Measurements from ENCODE around the gene HECA.

The HECA gene

DNA sequence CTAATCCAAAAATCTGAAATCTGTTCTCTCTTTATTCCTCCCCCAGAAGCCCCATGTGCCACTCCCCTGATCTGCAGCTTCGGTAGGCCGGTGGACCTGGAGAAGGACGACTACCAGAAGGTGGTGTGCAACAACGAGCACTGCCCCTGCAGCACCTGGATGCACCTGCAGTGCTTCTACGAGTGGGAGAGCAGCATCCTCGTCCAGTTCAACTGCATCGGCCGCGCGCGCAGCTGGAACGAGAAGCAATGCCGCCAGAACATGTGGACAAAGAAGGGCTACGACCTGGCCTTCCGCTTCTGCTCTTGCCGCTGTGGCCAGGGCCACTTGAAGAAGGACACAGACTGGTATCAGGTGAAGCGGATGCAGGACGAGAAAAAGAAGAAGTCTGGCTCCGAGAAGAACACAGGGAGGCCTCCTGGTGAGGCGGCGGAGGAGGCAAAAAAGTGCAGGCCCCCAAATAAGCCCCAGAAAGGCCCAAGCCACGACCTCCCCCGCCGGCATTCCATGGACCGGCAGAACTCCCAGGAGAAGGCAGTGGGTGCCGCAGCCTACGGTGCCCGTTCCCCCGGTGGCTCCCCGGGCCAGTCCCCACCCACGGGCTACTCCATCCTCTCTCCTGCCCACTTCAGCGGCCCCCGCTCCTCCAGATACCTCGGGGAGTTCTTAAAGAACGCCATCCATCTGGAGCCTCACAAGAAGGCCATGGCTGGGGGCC, 31.5 kb downstream of the HECA start:
- Histone ChIP-seq H3K27me3 (ENCODE audit: control insufficient read depth, insufficient read depth, low read length) (no peaks in the 10 kb centered on the region), H3K9ac (ENCODE audit: low read depth, low read length) (no peak overlapping the region), H3K9me3 (replicated peaks; ENCODE audit: low read length) (no peaks in the 10 kb centered on the region), H3K36me3 (ENCODE audit: insufficient read depth, low read length) (peaks cover 13% of the 10 kb centered on the region), H3K4me1 (ENCODE audit: control insufficient read depth, insufficient read depth, low read length) (peaks cover 8% of the 10 kb centered on the region), H3K4me3 (ENCODE audit: low read length) (no peak overlapping the region), H3K4me2 (ENCODE audit: low read length) (no peak overlapping the region)

DNA sequence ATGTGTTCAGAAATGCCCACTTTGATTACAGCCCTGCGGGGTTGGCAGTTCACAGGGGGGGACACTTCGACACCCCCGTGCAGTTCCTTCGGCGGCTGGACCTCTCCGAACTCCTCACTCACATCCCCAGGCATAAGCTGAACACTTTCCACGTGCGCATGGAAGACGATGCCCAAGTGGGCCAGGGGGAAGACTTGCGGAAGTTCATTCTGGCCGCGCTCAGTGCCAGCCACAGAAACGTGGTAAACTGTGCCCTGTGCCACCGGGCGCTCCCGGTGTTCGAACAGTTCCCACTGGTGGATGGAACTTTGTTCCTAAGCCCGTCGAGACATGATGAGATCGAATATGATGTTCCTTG, 32.1 kb downstream of the HECA start:
- Histone ChIP-seq H3K9me3 (replicated peaks; ENCODE audit: low read length) (no peaks in the 10 kb centered on the region), H3K4me2 (ENCODE audit: low read length) (no peak overlapping the region), H3K36me3 (ENCODE audit: insufficient read depth, low read length) (peaks cover 13% of the 10 kb centered on the region), H3K4me3 (ENCODE audit: low read length) (no peak overlapping the region), H3K4me1 (ENCODE audit: control insufficient read depth, insufficient read depth, low read length) (peaks cover 2% of the 10 kb centered on the region), H3K9ac (ENCODE audit: low read depth, low read length) (no peak overlapping the region), H3K27me3 (ENCODE audit: control insufficient read depth, insufficient read depth, low read length) (no peaks in the 10 kb centered on the region)

DNA sequence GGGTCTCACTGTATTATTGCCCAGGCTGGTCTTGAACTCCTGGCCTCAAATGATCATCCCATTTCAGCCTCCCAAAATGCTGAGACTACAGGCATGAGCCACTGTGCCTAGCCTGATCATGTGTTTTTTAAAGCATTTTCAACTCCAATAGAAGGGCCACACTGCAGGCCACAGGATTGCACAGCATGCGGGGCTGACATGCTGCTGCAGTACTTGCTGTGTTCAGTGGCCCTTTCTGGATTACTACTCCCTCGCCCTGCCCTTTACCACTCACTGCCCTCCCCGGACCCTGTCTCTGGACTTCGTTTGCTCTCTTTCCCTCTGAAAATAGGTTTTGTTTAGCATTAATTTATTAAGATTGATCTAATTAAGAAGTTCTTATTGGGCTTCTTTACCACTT, 37.3 kb downstream of the HECA start:
- H3K36me3 ChIP-seq (ENCODE audit: insufficient read depth, low read length) = peaks cover 18% of the 10 kb centered on the region
- no peaks in the 10 kb centered on the region for H3K9me3 ChIP-seq (replicated peaks; ENCODE audit: low read length)

DNA sequence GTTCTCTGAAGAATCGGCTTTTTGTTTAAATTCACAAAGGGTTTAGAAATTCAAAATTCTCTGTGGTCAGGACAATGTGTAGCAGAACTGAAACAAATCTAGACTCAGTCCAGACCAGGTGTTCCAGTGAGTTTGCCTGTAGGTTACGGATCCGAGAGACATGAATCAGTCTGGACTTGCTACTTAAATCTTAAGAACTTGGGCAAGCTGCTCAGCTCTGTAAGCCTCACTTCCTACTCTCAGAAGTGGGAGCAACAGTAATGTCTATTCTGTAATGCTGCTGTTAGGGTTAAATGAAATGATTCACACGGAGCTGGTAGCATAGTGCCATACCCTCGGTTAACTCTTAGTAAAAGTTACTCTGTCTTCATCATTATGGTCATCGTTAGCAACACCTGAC, 37.7 kb downstream of the HECA start:
- no peaks in the 10 kb centered on the region for H3K9me3 ChIP-seq (replicated peaks; ENCODE audit: low read length)
- H3K4me1 ChIP-seq (ENCODE audit: control insufficient read depth, insufficient read depth, low read length) = no peaks in the 10 kb centered on the region
- peaks cover 17% of the 10 kb centered on the region for H3K36me3 ChIP-seq (ENCODE audit: insufficient read depth, low read length)

More for the DNA sequence above, 37.3 kb downstream of the HECA start:
- Histone ChIP-seq H3K9ac (ENCODE audit: low read depth, low read length) (no peak overlapping the region), H3K27me3 (ENCODE audit: control insufficient read depth, insufficient read depth, low read length) (no peaks in the 10 kb centered on the region), H3K4me3 (ENCODE audit: low read length) (no peak overlapping the region), H3K4me1 (ENCODE audit: control insufficient read depth, insufficient read depth, low read length) (no peaks in the 10 kb centered on the region), H3K4me2 (ENCODE audit: low read length) (no peak overlapping the region)

DNA sequence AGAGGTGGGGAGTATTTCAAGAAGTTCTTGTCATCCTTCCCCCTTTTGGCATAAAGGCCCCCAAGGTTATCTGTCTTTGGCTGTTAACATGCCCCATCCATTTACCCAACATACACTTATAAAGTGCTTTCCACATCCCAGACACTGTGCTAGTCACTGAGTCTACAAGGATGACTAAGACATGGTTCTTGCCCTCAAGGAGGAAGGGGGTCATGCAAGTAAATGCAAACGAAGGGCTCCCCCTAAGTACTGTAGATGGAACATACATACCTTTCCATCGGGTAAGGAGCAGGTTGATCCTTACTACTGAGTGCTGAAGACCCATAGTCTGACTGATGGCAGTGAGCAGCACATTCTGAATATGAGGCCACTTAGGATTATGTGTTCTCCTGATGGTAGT, 38.3 kb downstream of the HECA start:
- H3K36me3 ChIP-seq (ENCODE audit: insufficient read depth, low read length) = peaks cover 17% of the 10 kb centered on the region

More for the DNA sequence above, 37.7 kb downstream of the HECA start:
- H3K4me3 ChIP-seq (ENCODE audit: low read length) = no peak overlapping the region
- no peak overlapping the region for H3K4me2 ChIP-seq (ENCODE audit: low read length)
- no peak overlapping the region for H3K9ac ChIP-seq (ENCODE audit: low read depth, low read length)
- H3K27me3 ChIP-seq (ENCODE audit: control insufficient read depth, insufficient read depth, low read length) = no peaks in the 10 kb centered on the region

DNA sequence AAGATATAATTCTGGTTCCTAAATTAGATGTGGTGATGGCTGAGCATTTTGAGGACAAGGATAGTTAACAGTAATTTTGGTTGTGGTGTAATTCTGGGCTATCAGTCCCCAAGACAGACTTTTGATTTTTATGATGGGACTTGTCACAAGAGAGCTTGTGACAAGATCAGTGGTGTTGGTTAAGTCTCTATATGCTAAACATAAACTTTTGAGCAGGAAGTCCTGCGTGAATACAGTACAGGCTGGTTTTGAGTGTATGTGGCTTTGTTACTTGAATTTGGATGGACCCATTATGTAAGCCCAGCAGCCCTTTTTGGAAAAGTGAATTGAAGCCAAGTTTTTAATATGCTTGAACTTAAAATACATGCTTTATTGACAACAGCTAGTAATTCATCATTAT, 38.9 kb downstream of the HECA start:
- no peak overlapping the region for H3K9ac ChIP-seq (ENCODE audit: low read depth, low read length)
- H3K4me2 ChIP-seq (ENCODE audit: low read length) = no peak overlapping the region
- H3K4me1 ChIP-seq (ENCODE audit: control insufficient read depth, insufficient read depth, low read length) = no peaks in the 10 kb centered on the region
- no peak overlapping the region for H3K4me3 ChIP-seq (ENCODE audit: low read length)
- no peaks in the 10 kb centered on the region for H3K27me3 ChIP-seq (ENCODE audit: control insufficient read depth, insufficient read depth, low read length)
- H3K9me3 ChIP-seq (replicated peaks; ENCODE audit: low read length) = no peaks in the 10 kb centered on the region
- peaks cover 13% of the 10 kb centered on the region for H3K36me3 ChIP-seq (ENCODE audit: insufficient read depth, low read length)

More for the DNA sequence above, 38.3 kb downstream of the HECA start:
- Histone ChIP-seq H3K9ac (ENCODE audit: low read depth, low read length) (no peak overlapping the region), H3K9me3 (replicated peaks; ENCODE audit: low read length) (no peaks in the 10 kb centered on the region), H3K27me3 (ENCODE audit: control insufficient read depth, insufficient read depth, low read length) (no peaks in the 10 kb centered on the region), H3K4me1 (ENCODE audit: control insufficient read depth, insufficient read depth, low read length) (no peaks in the 10 kb centered on the region), H3K4me3 (ENCODE audit: low read length) (no peak overlapping the region), H3K4me2 (ENCODE audit: low read length) (no peak overlapping the region)

DNA sequence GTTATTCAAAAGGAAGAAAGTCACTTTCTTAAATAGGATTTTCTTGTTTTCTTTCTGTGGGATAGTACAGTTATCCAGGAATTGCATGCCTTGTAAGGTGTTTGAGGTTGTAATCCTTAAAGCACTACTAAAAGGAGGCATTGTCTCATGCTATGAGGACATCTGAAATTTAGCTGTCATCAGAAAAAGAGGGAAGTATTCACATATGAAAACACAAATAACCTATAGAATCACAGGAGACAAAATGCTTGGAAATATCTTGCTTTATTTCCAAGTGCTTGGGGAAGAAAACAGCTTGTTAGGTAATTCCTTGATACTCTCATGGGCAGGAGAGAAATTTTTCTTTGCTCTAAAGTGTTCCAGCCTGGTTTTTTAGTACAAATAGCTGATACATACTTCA, 40.1 kb downstream of the HECA start:
- H3K9ac ChIP-seq (ENCODE audit: low read depth, low read length) = no peak overlapping the region
- H3K9me3 ChIP-seq (replicated peaks; ENCODE audit: low read length) = no peaks in the 10 kb centered on the region
- H3K36me3 ChIP-seq (ENCODE audit: insufficient read depth, low read length) = peaks cover 12% of the 10 kb centered on the region
- H3K4me1 ChIP-seq (ENCODE audit: control insufficient read depth, insufficient read depth, low read length) = no peaks in the 10 kb centered on the region
- no peaks in the 10 kb centered on the region for H3K27me3 ChIP-seq (ENCODE audit: control insufficient read depth, insufficient read depth, low read length)
- H3K4me3 ChIP-seq (ENCODE audit: low read length) = no peak overlapping the region
- no peak overlapping the region for H3K4me2 ChIP-seq (ENCODE audit: low read length)

DNA sequence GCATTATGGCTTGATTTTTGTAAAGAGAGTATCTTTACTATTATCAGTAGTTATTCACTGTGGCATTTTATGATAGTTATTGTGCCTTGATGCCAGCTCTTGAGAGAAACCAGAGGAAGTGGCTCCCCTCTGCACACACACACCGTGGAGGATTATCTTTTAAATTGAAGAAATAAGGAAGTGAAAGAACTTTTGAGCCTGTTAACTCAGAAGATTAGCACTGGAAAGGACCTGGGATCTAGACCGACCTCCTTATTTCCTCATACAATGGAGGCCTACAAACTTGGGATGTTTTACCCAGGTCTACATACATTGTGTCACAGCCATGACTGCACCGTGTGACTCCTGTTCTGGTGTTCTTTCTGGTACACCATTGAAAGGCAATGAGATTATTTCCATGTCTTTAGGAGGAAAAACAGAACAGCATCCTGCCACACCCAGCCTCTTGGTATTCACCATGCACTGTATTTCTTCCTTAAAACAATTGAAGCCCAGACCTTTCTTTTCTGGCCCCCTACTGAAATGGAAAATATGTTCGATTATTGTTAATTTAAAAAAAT, 40.6 kb downstream of the HECA start:
- H3K4me1 ChIP-seq (ENCODE audit: control insufficient read depth, insufficient read depth, low read length) = no peaks in the 10 kb centered on the region

DNA sequence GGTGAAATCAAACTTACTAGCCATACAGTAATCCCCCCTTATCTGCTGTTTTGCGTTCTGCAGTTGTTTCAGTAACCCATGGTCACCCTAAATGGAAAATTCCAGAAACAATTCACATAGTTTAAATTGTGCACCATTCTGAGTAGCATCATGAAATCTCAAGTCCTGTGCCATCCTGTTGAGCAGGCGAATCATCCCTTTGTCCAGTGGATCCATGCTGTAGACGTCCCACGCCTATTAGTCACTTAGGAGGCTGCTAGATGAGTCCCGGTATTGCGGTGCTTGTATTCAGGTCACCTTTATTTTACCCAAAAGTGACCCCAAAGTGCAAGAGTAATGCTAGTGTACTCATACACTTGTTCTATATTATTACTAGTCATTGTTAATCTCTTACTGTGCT, 46.4 kb downstream of the HECA start:
- no peaks in the 10 kb centered on the region for H3K4me1 ChIP-seq (ENCODE audit: control insufficient read depth, insufficient read depth, low read length)
- no peak overlapping the region for H3K9ac ChIP-seq (ENCODE audit: low read depth, low read length)
- H3K36me3 ChIP-seq (ENCODE audit: insufficient read depth, low read length) = no peaks in the 10 kb centered on the region
- H3K4me2 ChIP-seq (ENCODE audit: low read length) = no peak overlapping the region
- H3K4me3 ChIP-seq (ENCODE audit: low read length) = no peak overlapping the region
- H3K27me3 ChIP-seq (ENCODE audit: control insufficient read depth, insufficient read depth, low read length) = no peaks in the 10 kb centered on the region
- no peaks in the 10 kb centered on the region for H3K9me3 ChIP-seq (replicated peaks; ENCODE audit: low read length)

More for the DNA sequence above, 40.6 kb downstream of the HECA start:
- Histone ChIP-seq H3K9ac (ENCODE audit: low read depth, low read length) (no peak overlapping the region), H3K4me3 (ENCODE audit: low read length) (no peak overlapping the region), H3K27me3 (ENCODE audit: control insufficient read depth, insufficient read depth, low read length) (no peaks in the 10 kb centered on the region), H3K4me2 (ENCODE audit: low read length) (no peak overlapping the region), H3K36me3 (ENCODE audit: insufficient read depth, low read length) (peaks cover 10% of the 10 kb centered on the region), H3K9me3 (replicated peaks; ENCODE audit: low read length) (no peaks in the 10 kb centered on the region)

DNA sequence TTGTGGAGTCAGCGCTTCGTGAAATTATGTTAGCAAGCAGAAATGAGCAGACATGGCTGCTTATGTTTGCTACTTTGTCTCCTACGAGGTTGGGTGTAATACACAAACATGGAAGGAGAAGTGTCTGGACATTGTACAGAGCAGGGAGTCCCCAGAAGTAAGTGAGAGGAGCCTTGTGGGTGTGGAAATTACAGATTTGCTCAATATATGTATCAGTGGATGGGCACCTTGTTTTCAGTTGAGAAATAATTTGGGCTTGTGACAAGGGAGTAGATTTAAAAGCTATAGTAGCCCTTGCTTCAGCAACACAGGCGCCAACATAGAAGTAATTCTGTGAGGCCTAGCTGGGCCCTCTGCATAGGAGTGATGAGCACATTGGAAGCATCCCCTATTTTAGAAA, 49.2 kb downstream of the HECA start:
- Histone ChIP-seq H3K27me3 (ENCODE audit: control insufficient read depth, insufficient read depth, low read length) (no peaks in the 10 kb centered on the region), H3K4me2 (ENCODE audit: low read length) (no peak overlapping the region), H3K9ac (ENCODE audit: low read depth, low read length) (no peak overlapping the region)

DNA sequence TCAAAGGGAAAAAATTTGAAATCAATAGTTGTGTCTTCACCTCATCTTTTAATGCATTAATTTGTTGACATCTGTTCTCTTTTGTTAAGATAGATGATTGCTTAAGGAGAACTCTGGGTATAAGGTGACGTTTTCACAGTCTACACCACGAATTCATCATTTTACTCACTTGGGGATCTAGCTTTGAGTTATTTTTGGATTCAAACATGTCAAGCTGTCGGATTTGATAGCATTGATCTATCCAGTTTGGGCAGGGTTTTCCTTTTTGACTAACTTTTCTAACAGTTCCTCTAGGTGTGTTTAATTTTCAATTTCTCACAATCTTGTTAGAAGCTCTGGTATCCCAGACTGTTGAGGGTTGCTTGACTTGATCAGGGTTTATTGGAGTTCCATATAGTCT, 49.6 kb downstream of the HECA start:
- Histone ChIP-seq H3K4me2 (ENCODE audit: low read length) (no peak overlapping the region), H3K9ac (ENCODE audit: low read depth, low read length) (no peak overlapping the region), H3K27me3 (ENCODE audit: control insufficient read depth, insufficient read depth, low read length) (no peaks in the 10 kb centered on the region), H3K4me3 (ENCODE audit: low read length) (no peak overlapping the region), H3K9me3 (replicated peaks; ENCODE audit: low read length) (no peaks in the 10 kb centered on the region), H3K4me1 (ENCODE audit: control insufficient read depth, insufficient read depth, low read length) (no peaks in the 10 kb centered on the region), H3K36me3 (ENCODE audit: insufficient read depth, low read length) (no peaks in the 10 kb centered on the region)

More for the DNA sequence above, 49.2 kb downstream of the HECA start:
- no peaks in the 10 kb centered on the region for H3K9me3 ChIP-seq (replicated peaks; ENCODE audit: low read length)
- no peak overlapping the region for H3K4me3 ChIP-seq (ENCODE audit: low read length)
- no peaks in the 10 kb centered on the region for H3K36me3 ChIP-seq (ENCODE audit: insufficient read depth, low read length)
- no peaks in the 10 kb centered on the region for H3K4me1 ChIP-seq (ENCODE audit: control insufficient read depth, insufficient read depth, low read length)

DNA sequence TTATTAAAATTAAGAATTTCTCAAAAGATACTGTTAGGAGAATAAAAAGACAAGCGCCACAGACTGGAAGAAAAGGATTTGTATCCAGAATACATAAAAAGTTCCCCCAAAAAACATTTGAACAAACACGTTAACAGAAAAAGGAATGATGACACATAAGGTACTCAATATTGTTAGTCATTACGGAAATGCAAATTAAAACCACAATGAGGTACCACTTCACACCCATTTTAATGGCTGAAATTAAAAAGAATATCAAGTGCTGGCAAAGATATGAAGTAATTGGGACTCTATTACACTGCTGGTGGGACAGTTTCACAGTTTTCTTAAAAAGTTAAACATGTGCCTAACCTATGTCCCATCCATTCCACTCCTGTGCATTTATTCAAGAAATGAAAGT, 51.4 kb downstream of the HECA start:
- Histone ChIP-seq H3K36me3 (ENCODE audit: insufficient read depth, low read length) (no peaks in the 10 kb centered on the region), H3K27me3 (ENCODE audit: control insufficient read depth, insufficient read depth, low read length) (no peaks in the 10 kb centered on the region), H3K4me2 (ENCODE audit: low read length) (no peak overlapping the region), H3K9me3 (replicated peaks; ENCODE audit: low read length) (no peaks in the 10 kb centered on the region), H3K4me3 (ENCODE audit: low read length) (no peak overlapping the region), H3K4me1 (ENCODE audit: control insufficient read depth, insufficient read depth, low read length) (no peaks in the 10 kb centered on the region), H3K9ac (ENCODE audit: low read depth, low read length) (no peak overlapping the region)

Measured in skeletal muscle satellite cell (primary cell).